ENCODE data around the gene ZCCHC10. TPM values are rescaled to one million over a fixed set of nuclear protein-coding genes. Genes with fewer than 3 reads are reported as not detected.

The ZCCHC10 gene
- total and polyA plus RNA-seq, 2 of the 4 experiments (the other 2 are of a cell fraction), result 4.1 to 20.4 TPM

GRCh38 chr5:133072021-133072420 lies 45.7 kb upstream of the ZCCHC10 start:
- no peak overlapping the region for H4K5ac ChIP-seq (ENCODE audit: low read depth, low read length)
- H3K36me3 ChIP-seq (ENCODE audit: control insufficient read depth, insufficient read depth, low read length), result peaks cover 35% of the 10 kb centered on the region
- no peak overlapping the region for H2BK120ac ChIP-seq (ENCODE audit: low read depth, low read length)
- BruUV-seq (replicated peaks), result no TSS peak
- intact Hi-C loops (cut with micrococcal nuclease), result no loop called here
- no peak overlapping the region for H3K23ac ChIP-seq (ENCODE audit: low read depth, low read length)
- H2BK20ac ChIP-seq (ENCODE audit: low read depth, low read length), result no peak overlapping the region
- H3K4me1 ChIP-seq (ENCODE audit: control insufficient read depth, insufficient read depth, low read length), result no peaks in the 10 kb centered on the region
- peaks cover 25% of the 10 kb centered on the region; the same call in 1 of the 2 replicates for H4K20me1 ChIP-seq (ENCODE audit: insufficient read depth, low read length)
- no peak overlapping the region for H3K27ac ChIP-seq (ENCODE audit: insufficient read depth, low read length)
- no peak overlapping the region for H3K9ac ChIP-seq (ENCODE audit: low read depth, low read length)
- no peaks in the 10 kb centered on the region for H3K9me3 ChIP-seq (ENCODE audit: control insufficient read depth, insufficient read depth, low read length)
- no peak overlapping the region for H3K4me3 ChIP-seq (ENCODE audit: insufficient read depth, low read depth, low read length)
- dilution Hi-C loops (cut with HindIII; ENCODE audit: low sequenced_read_pairs, unreplicated experiment), result no loop called here
- no peak overlapping the region for H4K8ac ChIP-seq (ENCODE audit: low read depth in 2 of 2, low read length in 2 of 2)
- H3K79me1 ChIP-seq (ENCODE audit: low read depth in 1 of 2, low read length in 2 of 2), result peaks cover 18 to 63% of the 10 kb centered on the region in 2 experiments
- no peak overlapping the region for H2AK9ac ChIP-seq (replicated peaks; ENCODE audit: low read depth, low read length, poor library complexity)
- H3K18ac ChIP-seq (ENCODE audit: low read depth, low read length), result no peak overlapping the region
- no peak overlapping the region for H2BK15ac ChIP-seq (ENCODE audit: low read depth, low read length)
- H3K14ac ChIP-seq (replicated peaks; ENCODE audit: low read depth, low read length), result no peak overlapping the region
- TF ChIP-seq RCOR1 (IDR thresholded peaks at IDR 0.05; ENCODE audit: insufficient replicate concordance, low read length), result no peak
- in situ Hi-C loops (cut with MboI; ENCODE audit: low sequenced_read_pairs), result no loop called here
- POLR2A ChIA-PET (ENCODE audit: unreplicated experiment), result no interaction called here
- no peak overlapping the region for H2AFZ ChIP-seq (replicated peaks; ENCODE audit: low read length, poor library complexity)
- no peak overlapping the region for H4K91ac ChIP-seq (ENCODE audit: insufficient read depth, low read depth, low read length)
- no peak overlapping the region for H3K4ac ChIP-seq (ENCODE audit: low read depth, low read length)
- ATAC-seq (ENCODE audit: low read depth) (no peak), DNase-seq (no peak)
- no CpG with 5 or more reads among the region's 4 CpGs for WGBS, 2 experiments (ENCODE audit: extremely low coverage in 2 of 2, insufficient read length in 1 of 2)
- H2BK5ac ChIP-seq (ENCODE audit: low read depth, low read length, poor library complexity, severe bottlenecking), result no peak overlapping the region
- no peak overlapping the region for H2AK5ac ChIP-seq (ENCODE audit: low read depth, low read length)
- no peaks in the 10 kb centered on the region for H3K9me1 ChIP-seq (ENCODE audit: insufficient read depth, low read length)
- no peak overlapping the region for H3K56ac ChIP-seq (ENCODE audit: extremely low read depth, insufficient read depth, low read length)
- H3K27me3 ChIP-seq (ENCODE audit: control insufficient read depth, insufficient read depth, low read length), result no peaks in the 10 kb centered on the region
- CTCF ChIA-PET, result interaction anchor here (1.2 kb wide), 1 partner anchor 241 kb away, joined by 3 read pairs; the partner anchor contains the start of gene SHROOM1
- no peak overlapping the region for H3K4me2 ChIP-seq (ENCODE audit: low read depth, low read length)
